Esophagus mucosa (tissue), 1 donor: Measurements from ENCODE around the gene COL5A1. TPM values are rescaled to one million over a fixed set of nuclear protein-coding genes. Genes with fewer than 3 reads are reported as not detected.

ENCODE experiments used
- ATAC-seq: fragments of 200-7000 bp; cut with Tn5 transposase; one replicate; pipeline ENCODE4 v1.9.1; 2020
- total RNA-seq: library from RNA; stranded (reverse); gene quantifications from one replicate; pipeline ENCODE4 v1.2.4, GENCODE V29; 2023
- donor health status: DM: yes; HTN: yes; CAD: no.

The COL5A1 gene
- total RNA-seq = 3.3 TPM

DNA sequence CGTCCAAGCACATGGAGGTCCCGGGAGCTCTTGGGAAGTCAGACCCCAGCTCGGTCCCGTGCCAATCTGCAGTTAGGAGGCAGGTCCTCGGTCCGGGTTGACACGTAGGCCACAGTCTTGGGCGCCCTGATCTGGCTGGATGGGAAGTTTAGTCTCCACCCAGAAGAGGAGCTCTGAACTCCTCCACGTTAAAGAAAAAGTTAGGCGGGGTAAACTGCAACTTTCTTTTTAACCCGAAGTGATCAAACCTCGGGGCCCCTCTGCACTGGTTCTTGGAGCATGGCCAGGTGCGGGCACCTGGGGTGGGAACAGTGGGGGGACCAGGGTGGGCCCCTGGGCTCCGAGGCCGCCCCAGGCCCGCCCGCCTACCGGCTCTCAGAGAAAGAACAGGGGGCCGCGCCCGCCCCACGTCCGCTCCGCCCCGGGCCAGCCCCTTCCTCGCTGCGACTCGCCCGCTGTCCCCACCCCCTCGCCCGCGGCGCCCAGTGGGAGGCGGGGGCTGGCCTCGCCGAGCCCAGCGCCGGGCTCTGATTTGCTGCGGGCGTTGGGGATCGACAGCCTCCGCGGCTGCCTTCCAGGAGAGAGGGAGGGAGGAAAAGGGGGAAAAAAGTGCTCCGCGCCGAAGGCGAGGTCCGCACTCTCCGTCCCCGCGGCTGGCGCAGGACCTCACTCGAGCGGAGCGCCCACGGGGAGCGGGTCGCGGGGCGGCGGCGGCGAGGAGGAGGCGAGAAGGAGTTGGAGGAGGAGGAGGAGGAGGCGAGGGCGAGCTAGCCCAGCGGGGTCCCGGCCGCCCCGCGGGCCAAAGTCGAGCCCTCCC is at the start of gene COL5A1:
Gene COL5A1 (plus strand): TSS at position 631 of the 817 bp plus-strand sequence. CDS start 385 bp downstream, outside the sequence.
- ATAC-seq = peak; percentile 82

GRCh38 chr9:134592018-134592818 is 49.4 kb upstream of the COL5A1 start:
- ATAC-seq = no peak

DNA sequence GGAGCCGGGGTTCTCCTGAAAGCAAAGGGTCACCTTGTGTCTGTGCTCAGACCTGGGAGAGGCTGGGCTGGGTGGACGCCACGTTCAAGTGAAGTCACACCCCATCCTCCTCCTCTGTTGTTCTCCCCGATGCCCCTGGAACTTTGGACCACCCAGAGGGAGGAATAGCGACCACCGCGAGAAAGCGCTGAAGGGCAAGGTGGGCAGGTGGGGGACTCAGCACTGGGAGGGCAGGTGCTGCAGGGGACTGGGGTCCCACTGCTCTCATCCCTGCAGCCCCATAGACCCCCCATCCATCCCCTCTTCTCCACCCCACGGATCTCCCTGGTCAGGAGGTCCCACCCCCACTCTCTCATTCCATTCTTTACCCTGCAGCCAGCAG is 48.8 kb upstream of the COL5A1 start:
- no peak for ATAC-seq

DNA sequence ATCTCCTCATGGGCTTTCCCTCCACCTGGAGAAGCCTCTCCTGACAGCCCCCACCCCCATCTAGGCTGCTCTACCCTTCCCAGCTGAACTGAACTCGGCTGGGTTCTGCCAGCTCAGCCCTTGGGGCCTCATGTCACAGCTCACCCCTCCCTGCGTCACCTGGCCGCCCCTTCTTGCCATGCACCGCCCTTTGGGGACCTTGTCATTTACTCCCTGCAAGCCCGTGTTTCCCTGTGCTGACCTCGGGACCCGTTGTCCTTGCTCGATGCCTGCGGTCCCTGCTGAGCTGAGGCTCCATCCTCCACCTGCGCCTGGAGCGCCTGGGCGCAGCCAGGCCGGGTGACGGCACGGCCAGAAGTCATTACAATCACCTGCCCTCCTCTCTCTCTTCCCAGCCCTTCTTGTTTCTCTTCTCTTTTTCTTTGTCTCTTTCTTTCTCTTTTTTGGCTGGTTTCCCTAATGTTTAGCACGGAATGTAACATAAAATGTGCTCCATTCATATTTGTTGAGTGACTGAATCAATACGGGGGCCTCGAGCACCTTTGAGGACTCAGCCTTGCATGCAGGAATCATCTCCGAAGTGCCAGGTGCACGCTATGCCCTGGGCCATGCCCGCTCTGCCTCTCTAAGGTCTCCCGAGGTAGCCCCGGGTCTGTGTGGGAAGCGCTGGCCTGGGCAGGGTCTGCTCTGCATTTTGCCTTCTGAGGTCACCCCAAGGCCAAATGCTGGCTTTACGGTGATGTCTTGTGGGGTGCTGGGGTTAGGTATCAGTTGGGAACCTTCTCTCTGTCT is 48.1 kb upstream of the COL5A1 start:
- ATAC-seq = no peak

DNA sequence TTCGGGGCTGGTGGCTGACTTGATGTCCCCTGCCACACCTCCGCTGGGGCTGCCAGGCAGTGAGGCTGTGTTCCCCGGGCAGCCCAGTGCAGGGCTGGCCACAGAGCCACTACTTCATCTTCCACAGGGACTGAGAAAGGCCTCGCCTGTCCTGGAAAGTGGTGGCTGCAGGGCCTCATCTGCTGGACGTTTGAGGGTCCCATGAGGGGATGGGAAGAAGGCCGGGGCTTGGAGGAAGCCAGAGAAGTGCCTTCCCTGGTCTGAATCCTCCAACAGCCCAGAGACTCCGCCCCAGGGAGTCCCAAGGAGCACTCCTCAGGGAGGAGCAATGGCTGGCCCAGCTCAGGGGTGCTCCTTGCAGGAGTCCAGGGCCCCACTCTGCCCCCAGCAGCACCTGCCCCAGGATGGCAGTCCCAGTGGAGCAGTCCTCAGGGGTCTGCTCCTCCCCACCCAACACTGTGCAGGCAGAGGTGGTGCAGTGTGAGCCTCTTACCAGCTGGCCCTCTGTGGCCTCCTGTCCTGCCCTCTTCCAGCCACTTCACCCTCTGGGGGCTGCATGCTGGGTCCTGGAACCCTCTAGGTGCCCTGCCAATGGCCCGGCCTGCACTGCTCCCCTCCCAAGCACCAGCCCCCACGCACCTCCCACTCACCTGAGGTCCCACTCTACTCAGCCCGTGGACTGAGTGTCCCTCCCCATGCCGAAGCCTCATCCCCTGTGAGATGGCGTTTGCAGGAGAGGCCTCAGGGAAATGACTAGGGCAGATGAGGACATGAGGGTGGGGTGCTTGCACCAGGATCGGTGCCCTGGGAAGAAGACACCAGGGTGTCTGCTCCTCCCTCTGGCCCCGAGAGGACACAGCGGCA is 47.3 kb upstream of the COL5A1 start:
- no peak for ATAC-seq

- ATAC-seq = no peak
Measured at GRCh38 chr9:134595014-134595413, 46.6 kb upstream of the COL5A1 start.

DNA sequence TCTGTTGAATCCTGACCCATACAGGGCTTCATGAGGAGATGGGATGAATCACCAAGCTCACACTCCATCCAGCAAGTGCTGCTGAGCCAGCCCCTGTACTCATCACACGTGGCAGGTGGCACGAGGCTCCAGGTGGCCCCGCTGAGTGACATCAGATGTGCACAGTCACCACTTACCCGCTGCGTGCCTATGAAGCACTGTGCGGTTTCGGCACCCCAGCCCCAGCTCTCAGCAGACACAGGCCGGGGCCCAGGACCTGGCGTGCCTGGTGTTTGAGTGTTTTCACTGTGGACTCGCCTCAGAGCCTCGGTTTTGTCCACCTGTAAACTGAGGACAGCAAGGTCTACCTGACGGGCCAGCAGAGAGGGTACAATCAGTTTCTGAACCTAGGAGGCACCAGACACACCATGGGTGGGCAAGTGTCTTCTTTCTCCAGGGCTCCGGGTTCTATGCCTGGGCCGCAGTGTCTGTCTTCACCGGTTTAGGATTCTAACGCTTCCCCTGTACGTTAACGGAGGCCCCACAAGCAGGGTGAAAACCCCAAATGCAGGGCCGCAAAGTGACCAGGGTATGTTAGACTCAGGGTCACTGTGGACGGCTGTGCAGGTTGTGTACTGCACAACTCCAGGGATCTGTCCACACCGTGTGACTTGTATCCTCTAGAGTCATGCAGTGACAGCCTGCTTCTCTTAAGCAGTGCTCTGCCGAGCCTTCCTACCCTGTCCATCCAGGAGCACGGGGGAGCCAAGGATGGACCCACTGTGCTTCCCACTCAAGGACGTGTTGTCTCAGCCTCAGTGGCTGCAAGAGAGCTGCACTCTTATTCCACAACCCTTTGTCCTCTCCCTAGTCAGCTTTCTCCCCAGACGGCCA is 44.3 kb upstream of the COL5A1 start:
- no peak for ATAC-seq

GRCh38 chr9:134597957-134598883 is 43.4 kb upstream of the COL5A1 start:
- ATAC-seq = no peak

GRCh38 chr9:134598884-134599245 is 42.7 kb upstream of the COL5A1 start:
- no peak for ATAC-seq

DNA sequence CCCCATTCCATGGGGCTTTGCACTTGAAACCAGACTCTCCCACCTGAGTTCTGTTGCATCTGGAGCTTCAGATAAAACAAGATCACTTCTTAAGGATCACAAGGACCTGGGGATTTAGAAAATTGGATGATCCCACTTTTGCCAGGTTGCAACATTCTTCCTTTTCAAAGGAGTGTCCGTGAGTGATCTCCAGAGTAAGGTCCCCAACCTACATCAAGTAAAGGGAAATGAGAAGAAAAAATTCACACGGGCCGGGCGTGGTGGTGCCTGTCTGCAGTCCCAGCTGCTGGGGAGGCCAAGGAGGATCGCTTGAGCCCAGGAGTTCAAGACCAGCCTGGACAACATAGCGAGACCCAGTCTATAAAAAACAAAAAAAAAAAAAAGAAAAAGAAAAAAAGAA is 41.2 kb upstream of the COL5A1 start:
- ATAC-seq = no peak

- ATAC-seq = no peak
Measured at GRCh38 chr9:134600836-134601638, 40.6 kb upstream of the COL5A1 start.

GRCh38 chr9:134601764-134602163 is 39.8 kb upstream of the COL5A1 start:
- ATAC-seq = no peak

- no peak for ATAC-seq
Measured at GRCh38 chr9:134602547-134603362, 38.8 kb upstream of the COL5A1 start.

DNA sequence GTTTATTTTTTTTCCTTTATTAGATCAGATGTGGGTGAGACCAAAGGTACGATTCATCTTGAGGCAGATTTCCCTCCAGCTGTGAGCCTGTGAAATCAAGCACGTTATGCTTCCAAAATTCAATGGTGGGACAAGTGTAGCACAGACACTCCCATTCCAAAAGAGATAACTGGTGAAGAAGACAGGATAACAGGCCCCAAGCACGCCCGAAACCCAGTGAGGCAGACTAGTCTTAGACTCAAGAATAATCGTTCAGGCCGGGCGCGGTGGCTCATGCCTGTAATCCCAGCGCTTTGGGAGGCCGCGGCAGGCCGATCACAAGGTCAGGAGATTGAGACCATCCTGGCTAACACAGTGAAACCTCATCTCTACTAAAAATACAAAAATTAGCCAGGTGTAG is 36.8 kb upstream of the COL5A1 start:
- ATAC-seq = no peak

DNA sequence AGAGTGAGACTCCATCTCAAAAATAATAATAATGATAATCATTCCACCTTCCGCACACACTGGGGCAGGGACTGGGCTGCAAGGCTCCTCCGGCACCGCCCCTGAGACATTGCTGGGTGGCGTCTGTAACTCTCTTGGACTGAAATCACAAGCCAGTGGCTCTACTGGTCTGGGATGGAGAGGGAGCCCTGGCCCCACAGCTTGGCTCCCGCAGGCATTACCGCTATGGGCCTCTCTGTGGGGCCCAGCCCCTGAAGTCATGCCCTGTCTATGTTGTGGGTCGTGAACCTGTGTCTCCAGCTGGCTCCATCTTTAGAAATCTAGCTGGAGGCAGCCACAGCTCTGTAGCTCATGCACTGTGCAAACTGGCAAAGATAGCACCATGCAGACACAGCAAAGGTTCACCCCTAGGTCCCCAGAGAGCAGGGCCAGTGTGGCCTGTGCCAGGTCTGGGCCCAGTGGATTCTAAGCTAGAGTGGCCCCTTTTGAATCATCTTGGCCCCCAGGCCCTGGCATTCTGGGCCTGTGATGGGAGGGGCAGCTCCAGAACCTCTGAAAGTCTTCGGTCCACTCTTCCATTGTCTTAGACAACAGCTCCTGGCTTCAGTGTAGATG is 36.1 kb upstream of the COL5A1 start:
- ATAC-seq = no peak

GRCh38 chr9:134605966-134606357 is 35.6 kb upstream of the COL5A1 start:
- ATAC-seq = no peak

DNA sequence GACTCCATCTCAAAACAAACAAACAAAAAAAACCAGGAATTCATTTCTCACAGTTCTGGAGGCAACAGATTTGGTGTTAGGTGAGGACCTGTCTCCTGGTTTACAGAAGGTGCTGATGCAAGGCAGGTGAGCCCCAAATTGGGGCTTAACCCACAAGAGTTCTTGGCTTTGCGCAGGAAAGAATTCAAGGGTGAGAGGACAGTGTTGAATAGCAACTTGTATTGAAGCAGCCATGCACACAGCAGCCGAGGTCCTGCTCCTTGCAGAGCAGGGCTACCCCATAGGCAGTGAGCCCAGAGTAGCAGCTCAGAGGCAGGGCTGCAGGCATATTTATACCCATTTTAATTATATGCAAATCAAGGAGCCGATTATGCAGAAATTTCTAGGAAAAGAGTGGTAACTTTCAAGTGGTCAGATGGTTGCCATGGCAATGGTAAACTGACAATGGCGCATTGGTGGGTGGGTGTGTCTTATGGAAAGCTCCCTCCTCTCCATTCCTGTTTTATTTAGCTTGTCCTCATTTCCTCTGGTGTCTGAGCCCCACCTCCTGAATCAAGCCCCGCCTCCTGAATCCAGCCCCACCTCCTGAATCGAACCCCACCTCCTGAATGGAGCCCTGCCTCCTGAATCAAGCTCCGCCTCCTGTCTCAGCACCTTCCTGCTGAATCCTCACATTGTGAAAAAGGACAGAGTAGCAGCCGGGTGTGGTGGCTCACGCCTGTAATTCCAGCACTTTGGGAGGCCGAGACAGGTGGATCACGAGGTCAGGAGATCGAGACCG is 34.5 kb upstream of the COL5A1 start:
- ATAC-seq = no peak
